Activated CD4-positive, alpha-beta T cell treated with anti-CD3 and anti-CD28 coated beads, Interleukin-2, amount 50 U/mL, for 1 hour (primary cell): Measurements from ENCODE around the gene PRKX.
"Not testable (repeated sequence)": the region's sequence is repeated elsewhere in the genome, so short reads cannot be mapped to it uniquely, and the experiment has no call there.

Experiments
- DNase-seq: peaks from one replicate; pipeline ENCODE4 v3.0.0-alpha.2; 2020

PRKX gene

GRCh38 chrX:3713225-3713936, at the start of gene PRKX:
Gene PRKX, minus strand, starts transcription at chrX:3713649. Its CDS starts 396 bp downstream, at chrX:3713253.
- DNase-seq, result peak; percentile 65

GRCh38 chrX:3763111-3763510, 49.7 kb upstream of the PRKX start:
- DNase-seq, result no peak

GRCh38 chrX:3757510-3758025, 44.1 kb upstream of the PRKX start:
- DNase-seq, result no peak

GRCh38 chrX:3748052-3748559, 34.7 kb upstream of the PRKX start:
- no peak for DNase-seq

- DNase-seq, result peak; percentile 22
These were observed 30.5 kb upstream of the PRKX start for GRCh38 chrX:3743801-3744439.

GRCh38 chrX:3740946-3741345, 27.5 kb upstream of the PRKX start:
- not testable (repeated sequence) for DNase-seq

- DNase-seq, result no peak
These were observed 25.1 kb upstream of the PRKX start for GRCh38 chrX:3738509-3738908.

GRCh38 chrX:3736536-3736935, 23.1 kb upstream of the PRKX start:
- not testable (repeated sequence) for DNase-seq

GRCh38 chrX:3735891-3736290, 22.4 kb upstream of the PRKX start:
- not testable (repeated sequence) for DNase-seq

- not testable (repeated sequence) for DNase-seq
These were observed 21.0 kb upstream of the PRKX start for GRCh38 chrX:3734456-3734855.

- no peak for DNase-seq
These were observed 19.6 kb upstream of the PRKX start for GRCh38 chrX:3733043-3733430.

- not testable (repeated sequence) for DNase-seq
These were observed 19.0 kb upstream of the PRKX start for GRCh38 chrX:3732326-3733042.

- DNase-seq, result no peak
These were observed 15.0 kb upstream of the PRKX start for GRCh38 chrX:3728454-3728853.

- not testable (repeated sequence) for DNase-seq
These were observed 10.0 kb upstream of the PRKX start for GRCh38 chrX:3723460-3723859.

- DNase-seq, result no peak
These were observed 4.4 kb upstream of the PRKX start for GRCh38 chrX:3717742-3718420.

- DNase-seq, result no peak
These were observed 2.5 kb upstream of the PRKX start for GRCh38 chrX:3715921-3716320.

GRCh38 chrX:3714706-3715479, 1.4 kb upstream of the PRKX start:
- DNase-seq, result not testable (repeated sequence)

- no peak for DNase-seq
These were observed 537 bp upstream of the PRKX start for GRCh38 chrX:3713937-3714434.

GRCh38 chrX:3712870-3713224, 602 bp downstream of the PRKX start:
- DNase-seq, result no peak

- DNase-seq, result no peak
These were observed 1.2 kb downstream of the PRKX start for GRCh38 chrX:3712051-3712869.

- DNase-seq, result peak; percentile 14
These were observed 2.0 kb downstream of the PRKX start for GRCh38 chrX:3711331-3711917.
